NCI-H82 (cell line): ENCODE results near the gene KCNJ1.

Source experiments
- DNase-seq: peaks from one replicate; lab custom pipeline; 2025; lab: John Stamatoyannopoulos, UW

The KCNJ1 gene

GRCh38 chr11:128901653-128902514 lies 34.8 kb upstream of the KCNJ1 start:
- DNase-seq: no peak

- no peak for DNase-seq
These were observed 33.4 kb upstream of the KCNJ1 start for GRCh38 chr11:128900468-128900867.

GRCh38 chr11:128898580-128899344 lies 31.7 kb upstream of the KCNJ1 start:
- no peak for DNase-seq

GRCh38 chr11:128897826-128898225 lies 30.7 kb upstream of the KCNJ1 start:
- DNase-seq: no peak

GRCh38 chr11:128896356-128896755 lies 29.3 kb upstream of the KCNJ1 start:
- no peak for DNase-seq

GRCh38 chr11:128895526-128895925 lies 28.4 kb upstream of the KCNJ1 start:
- no peak for DNase-seq

GRCh38 chr11:128894685-128895084 lies 27.6 kb upstream of the KCNJ1 start:
- no peak for DNase-seq

- DNase-seq: no peak
These were observed 27.2 kb upstream of the KCNJ1 start for GRCh38 chr11:128894286-128894681.

GRCh38 chr11:128893578-128894285 lies 26.6 kb upstream of the KCNJ1 start:
- no peak for DNase-seq

GRCh38 chr11:128892866-128893565 lies 25.9 kb upstream of the KCNJ1 start:
- DNase-seq: no peak

GRCh38 chr11:128891913-128892398 lies 24.9 kb upstream of the KCNJ1 start:
- DNase-seq: no peak

- DNase-seq: peak; percentile 65
These were observed 23.7 kb upstream of the KCNJ1 start, which contains the start of gene KCNJ5 for GRCh38 chr11:128890543-128891368. KCNJ5 (plus strand) TSS chr11:128891356; CDS start chr11:128911274, 19,918 bp downstream.

GRCh38 chr11:128890216-128890542 lies 23.1 kb upstream of the KCNJ1 start:
- DNase-seq: no peak

GRCh38 chr11:128889657-128890213 lies 22.6 kb upstream of the KCNJ1 start:
- DNase-seq: peak; percentile 90

GRCh38 chr11:128888034-128888985 lies 21.2 kb upstream of the KCNJ1 start:
- DNase-seq: peak; percentile 51

- peak; percentile 70 for DNase-seq
These were observed 19.5 kb upstream of the KCNJ1 start for GRCh38 chr11:128886406-128887124.

- peak; percentile 71 for DNase-seq
These were observed 17.7 kb upstream of the KCNJ1 start for GRCh38 chr11:128884703-128885338.

GRCh38 chr11:128884054-128884453 lies 17.0 kb upstream of the KCNJ1 start:
- DNase-seq: no peak
